Caco-2 (cell line): ENCODE measurements around the gene HEPHL1. TPM values are rescaled to one million over a fixed set of nuclear protein-coding genes. Genes with fewer than 3 reads are reported as not detected.

Source experiments
- BruUV-seq: library from RNA; stranded (reverse); fragments of 400-500 nt; replicated peaks from 2 replicates; lab custom pipeline; 2021; lab: Mats Ljungman, UMichigan
- CTCF ChIA-PET: fragments of 300-600 bp; sonication (Branson Sonifier 250); formaldehyde crosslinking; loops from one replicate; lab custom pipeline; 2022; ENCODE audit warnings: antibody characterized with exemption; lab: Charles Lee
- POLR2A ChIA-PET: fragments of 300-600 bp; sonication (Branson Sonifier 250); formaldehyde crosslinking; loops from one replicate; lab custom pipeline; 2022; ENCODE audit warnings: antibody characterized with exemption; lab: Charles Lee
- DNase-seq, 2 experiments: peaks; one replicate each; pipeline versions ENCODE4 v3.0.0 to v3.0.0-alpha.2; 2020 to 2022
- H3K27me3 ChIP-seq: replicated peaks from 2 replicates; pipeline ENCODE4 v1.6.0; 2011; ENCODE audit warnings: low read length; ENCODE audit not compliant: control insufficient read depth, insufficient read depth
- H3K36me3 ChIP-seq: 2 replicates; pipeline ENCODE4 v1.5.1; 2011; ENCODE audit warnings: low read length; ENCODE audit not compliant: control insufficient read depth, insufficient read depth
- H3K4me1 ChIP-seq: fragments of 250-450 bp; sonication (Bioruptor Pico); 2 replicates; pipeline ENCODE4 v1.5.1; 2020; ENCODE audit warnings: mild to moderate bottlenecking
- H3K4me3 ChIP-seq: 2 replicates; pipeline ENCODE4 v1.5.1; 2011; ENCODE audit warnings: low read depth, mild to moderate bottlenecking, control low read depth, low read length
- H3K9me3 ChIP-seq: fragments of 250-450 bp; sonication (Bioruptor Pico); 2 replicates; pipeline ENCODE4 v1.5.1; 2020; ENCODE audit warnings: mild to moderate bottlenecking, moderate library complexity
- H3K27ac Mint-ChIP-seq: one replicate; pipeline ENCODE4 v1.8.0; 2022; ENCODE audit warnings: mixed read lengths; ENCODE audit not compliant: unreplicated experiment
- H3K27me3 Mint-ChIP-seq: one replicate; pipeline ENCODE4 v1.8.0; 2022; ENCODE audit warnings: mixed read lengths; ENCODE audit not compliant: insufficient read depth, unreplicated experiment
- H3K36me3 Mint-ChIP-seq: one replicate; pipeline ENCODE4 v1.8.0; 2022; ENCODE audit warnings: mild to moderate bottlenecking, mixed read lengths; ENCODE audit not compliant: insufficient read depth, unreplicated experiment
- H3K4me1 Mint-ChIP-seq: one replicate; pipeline ENCODE4 v1.8.0; 2022; ENCODE audit warnings: low read depth, mixed read lengths; ENCODE audit not compliant: unreplicated experiment
- H3K4me3 Mint-ChIP-seq: one replicate; pipeline ENCODE4 v1.8.0; 2022; ENCODE audit warnings: mild to moderate bottlenecking, moderate library complexity, mixed read lengths; ENCODE audit not compliant: unreplicated experiment
- H3K9me3 Mint-ChIP-seq: one replicate; pipeline ENCODE4 v1.8.0; 2022; ENCODE audit warnings: mixed read lengths; ENCODE audit not compliant: unreplicated experiment
- intact Hi-C: fragments of 100-400 bp; cut with micrococcal nuclease; formaldehyde crosslinking; loops from one replicate; pipeline ENCODE4 v1.10.0; 2022; ENCODE audit not compliant: unreplicated experiment
- total RNA-seq: library from RNA; stranded (reverse); gene quantifications from 2 replicates; pipeline ENCODE4 v1.2.3, GENCODE V29; 2022
- TF ChIP-seq, protein P1 (sequence below), 2 experiments: fragments of 200-600 bp in 1 of 2; IDR thresholded peaks; 1 replicate in 1 of 2; 2 replicates in 1 of 2; pipeline versions ENCODE4 v1.5.1 to v1.8.0; 2011 to 2022; ENCODE audit warnings: antibody characterized with exemption in 1 of 2, control low read depth in 1 of 2, inconsistent platforms in 1 of 2, low read depth in 1 of 2, low read length in 1 of 2, mild to moderate bottlenecking in 1 of 2, moderate library complexity in 1 of 2; ENCODE audit not compliant: insufficient read depth in 1 of 2, severe bottlenecking in 1 of 2, unreplicated experiment in 1 of 2

The HEPHL1 gene
- total RNA-seq, 1 experiment from 2014 or later = not detected

DNA sequence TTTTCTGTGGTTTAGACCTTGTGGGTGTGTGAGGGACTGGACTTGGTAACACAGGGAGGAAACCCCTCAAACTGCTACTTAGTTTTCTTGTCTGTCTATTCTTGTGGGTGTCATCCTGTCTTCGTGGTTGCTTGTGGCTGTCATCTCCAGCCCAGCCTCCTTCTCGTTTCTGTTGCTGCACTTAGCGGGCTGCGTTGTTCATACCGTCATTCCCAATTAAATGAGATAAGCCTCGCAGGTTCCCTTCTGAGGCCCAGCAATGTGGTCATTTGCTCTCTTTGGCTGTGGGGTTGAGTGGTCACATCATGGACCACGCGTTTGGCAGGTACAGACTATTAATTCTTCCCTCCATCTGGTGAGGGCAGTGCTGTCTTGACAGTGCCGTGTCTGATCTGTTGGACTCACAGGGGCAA lies 126.3 kb downstream of the HEPHL1 start:
- no TSS peak for BruUV-seq
- peaks cover 29% of the 10 kb centered on the region for H3K4me1 Mint-ChIP-seq
- H3K36me3 Mint-ChIP-seq = no peaks in the 10 kb centered on the region
- Histone ChIP-seq H3K36me3 (no peaks in the 10 kb centered on the region), H3K4me3 (no peak overlapping the region), H3K9me3 (no peaks in the 10 kb centered on the region), H3K27me3 (no peaks in the 10 kb centered on the region), H3K4me1 (peaks cover 25% of the 10 kb centered on the region)
- TF ChIP-seq, protein P1, sequence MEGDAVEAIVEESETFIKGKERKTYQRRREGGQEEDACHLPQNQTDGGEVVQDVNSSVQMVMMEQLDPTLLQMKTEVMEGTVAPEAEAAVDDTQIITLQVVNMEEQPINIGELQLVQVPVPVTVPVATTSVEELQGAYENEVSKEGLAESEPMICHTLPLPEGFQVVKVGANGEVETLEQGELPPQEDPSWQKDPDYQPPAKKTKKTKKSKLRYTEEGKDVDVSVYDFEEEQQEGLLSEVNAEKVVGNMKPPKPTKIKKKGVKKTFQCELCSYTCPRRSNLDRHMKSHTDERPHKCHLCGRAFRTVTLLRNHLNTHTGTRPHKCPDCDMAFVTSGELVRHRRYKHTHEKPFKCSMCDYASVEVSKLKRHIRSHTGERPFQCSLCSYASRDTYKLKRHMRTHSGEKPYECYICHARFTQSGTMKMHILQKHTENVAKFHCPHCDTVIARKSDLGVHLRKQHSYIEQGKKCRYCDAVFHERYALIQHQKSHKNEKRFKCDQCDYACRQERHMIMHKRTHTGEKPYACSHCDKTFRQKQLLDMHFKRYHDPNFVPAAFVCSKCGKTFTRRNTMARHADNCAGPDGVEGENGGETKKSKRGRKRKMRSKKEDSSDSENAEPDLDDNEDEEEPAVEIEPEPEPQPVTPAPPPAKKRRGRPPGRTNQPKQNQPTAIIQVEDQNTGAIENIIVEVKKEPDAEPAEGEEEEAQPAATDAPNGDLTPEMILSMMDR (IDR thresholded peaks at IDR 0.05; ENCODE audit: insufficient read depth in 1 of 2, low read depth in 1 of 2, low read length in 1 of 2, severe bottlenecking in 1 of 2, unreplicated experiment in 1 of 2) = no peak
- H3K9me3 Mint-ChIP-seq = no peaks in the 10 kb centered on the region
- no peak overlapping the region for H3K27ac Mint-ChIP-seq
- POLR2A ChIA-PET = no interaction called here
- DNase-seq = no peak
- H3K27me3 Mint-ChIP-seq = no peaks in the 10 kb centered on the region
- intact Hi-C loops = no loop called here
- CTCF ChIA-PET = no interaction called here
- no peak overlapping the region for H3K4me3 Mint-ChIP-seq

DNA sequence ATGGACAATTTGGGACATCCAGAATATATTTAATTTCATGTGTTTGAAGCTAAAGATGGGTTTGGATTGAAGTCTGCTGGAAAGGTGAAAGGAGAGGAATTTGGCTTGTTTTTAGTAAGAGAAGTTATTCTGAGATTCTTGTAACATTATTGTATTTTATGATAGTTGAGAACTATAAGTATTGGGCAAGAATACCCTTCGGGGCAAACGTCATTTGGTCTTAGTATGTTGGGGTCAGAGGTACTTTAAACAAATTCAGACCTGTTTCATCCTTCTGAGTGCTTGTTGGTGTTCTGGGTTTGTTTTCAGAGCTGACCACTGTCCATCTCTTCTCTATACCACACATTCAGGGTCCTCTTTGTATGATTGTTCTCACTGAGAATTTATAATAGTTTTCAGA lies 127.0 kb downstream of the HEPHL1 start:
- no peak overlapping the region for H3K4me3 ChIP-seq
- DNase-seq = no peak
- intact Hi-C loops = no loop called here
- H3K36me3 ChIP-seq = no peaks in the 10 kb centered on the region
- peaks cover 33% of the 10 kb centered on the region for H3K4me1 ChIP-seq
- Mint-ChIP-seq H3K4me3 (no peak overlapping the region), H3K4me1 (peaks cover 36% of the 10 kb centered on the region), H3K27ac (no peak overlapping the region), H3K36me3 (no peaks in the 10 kb centered on the region), H3K27me3 (no peaks in the 10 kb centered on the region), H3K9me3 (no peaks in the 10 kb centered on the region)
- no TSS peak for BruUV-seq
- ChIA-PET POLR2A (no interaction called here), CTCF (no interaction called here)
- H3K27me3 ChIP-seq = no peaks in the 10 kb centered on the region
- TF ChIP-seq, protein P1 (IDR thresholded peaks at IDR 0.05; ENCODE audit: insufficient read depth in 1 of 2, low read depth in 1 of 2, low read length in 1 of 2, severe bottlenecking in 1 of 2, unreplicated experiment in 1 of 2) = no peak
- H3K9me3 ChIP-seq = no peaks in the 10 kb centered on the region

GRCh38 chr11:94149431-94150017 lies 128.4 kb downstream of the HEPHL1 start:
- Mint-ChIP-seq H3K4me3 (no peak overlapping the region), H3K27ac (no peak overlapping the region), H3K36me3 (no peaks in the 10 kb centered on the region), H3K4me1 (peaks cover 47% of the 10 kb centered on the region), H3K9me3 (no peaks in the 10 kb centered on the region), H3K27me3 (no peaks in the 10 kb centered on the region)
- TF ChIP-seq, protein P1 (IDR thresholded peaks at IDR 0.05; ENCODE audit: insufficient read depth in 1 of 2, low read depth in 1 of 2, low read length in 1 of 2, severe bottlenecking in 1 of 2, unreplicated experiment in 1 of 2) = no peak
- Histone ChIP-seq H3K4me1 (peaks cover 46% of the 10 kb centered on the region), H3K9me3 (no peaks in the 10 kb centered on the region), H3K27me3 (no peaks in the 10 kb centered on the region), H3K4me3 (no peak overlapping the region), H3K36me3 (no peaks in the 10 kb centered on the region)
- ChIA-PET POLR2A (no interaction called here), CTCF (interaction anchor here (1.2 kb wide), 1 partner anchor 22 kb away, joined by 4 read pairs; no protein-coding TSS in a partner anchor)
- no peak for DNase-seq
- intact Hi-C loops = no loop called here
- no TSS peak for BruUV-seq
